Measurements from ENCODE around the gene ZNRD2.
"Not testable (repeated sequence)": the region's sequence is repeated elsewhere in the genome, so short reads cannot be mapped to it uniquely, and the experiment has no call there.

The ZNRD2 gene, protein sequence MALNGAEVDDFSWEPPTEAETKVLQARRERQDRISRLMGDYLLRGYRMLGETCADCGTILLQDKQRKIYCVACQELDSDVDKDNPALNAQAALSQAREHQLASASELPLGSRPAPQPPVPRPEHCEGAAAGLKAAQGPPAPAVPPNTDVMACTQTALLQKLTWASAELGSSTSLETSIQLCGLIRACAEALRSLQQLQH

GRCh38 chr11:65569973-65570918 is at the start of gene ZNRD2:
Gene ZNRD2, plus strand, starts transcription at chr11:65570477. Its CDS starts 15 bp downstream, at chr11:65570492.
- DNase-seq = peak; percentile 99

GRCh38 chr11:65521777-65522521 is 48.3 kb upstream of the ZNRD2 start:
- DNase-seq = not testable (repeated sequence)

GRCh38 chr11:65522718-65523630 is 47.3 kb upstream of the ZNRD2 start:
- not testable (repeated sequence) for DNase-seq

- not testable (repeated sequence) for DNase-seq
Measured at GRCh38 chr11:65523631-65523968, 46.7 kb upstream of the ZNRD2 start.

DNA sequence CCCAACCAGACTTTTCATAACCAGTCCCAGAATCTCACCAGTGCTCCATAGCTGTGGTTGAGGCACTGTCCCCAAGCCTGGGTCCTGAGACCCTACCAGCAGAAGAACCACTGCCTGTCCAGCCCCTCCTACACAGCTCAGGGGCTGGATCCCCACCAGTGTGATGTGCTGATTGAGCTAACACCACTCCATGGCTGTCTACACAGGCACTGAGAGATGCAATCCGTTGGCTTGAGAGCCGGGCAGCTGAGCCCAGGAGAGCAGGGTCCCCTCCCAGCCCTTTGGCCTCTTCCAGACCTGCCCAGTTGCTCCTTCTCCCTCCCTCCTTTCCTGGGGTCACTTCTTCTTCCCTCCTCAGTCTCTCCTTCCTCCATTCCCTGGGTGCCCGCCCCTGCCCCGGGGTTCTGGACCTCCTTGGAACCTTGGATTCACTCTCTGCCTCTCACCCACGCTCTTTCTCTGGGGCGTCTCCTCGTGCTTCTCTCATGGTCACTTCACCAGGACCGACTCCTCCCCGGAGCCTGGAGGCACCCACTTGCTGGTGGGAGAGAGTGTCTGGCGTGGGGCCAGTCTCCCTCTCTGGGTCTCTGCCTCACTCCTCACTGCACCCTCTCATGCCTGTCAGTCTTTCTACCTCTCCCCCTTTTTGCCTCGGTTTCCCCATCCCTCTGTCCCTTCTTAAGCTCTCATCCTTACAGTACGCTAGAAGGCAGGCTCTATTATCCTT is 46.1 kb upstream of the ZNRD2 start:
- DNase-seq = no peak

GRCh38 chr11:65524741-65525545 is 45.3 kb upstream of the ZNRD2 start, which contains the start of gene SCYL1:
Gene SCYL1, plus strand, starts transcription at chr11:65525083. Its CDS starts 71 bp downstream, at chr11:65525154.
- peak; percentile 74 for DNase-seq

- DNase-seq = no peak
Measured at GRCh38 chr11:65525546-65526480, 44.5 kb upstream of the ZNRD2 start.

DNA sequence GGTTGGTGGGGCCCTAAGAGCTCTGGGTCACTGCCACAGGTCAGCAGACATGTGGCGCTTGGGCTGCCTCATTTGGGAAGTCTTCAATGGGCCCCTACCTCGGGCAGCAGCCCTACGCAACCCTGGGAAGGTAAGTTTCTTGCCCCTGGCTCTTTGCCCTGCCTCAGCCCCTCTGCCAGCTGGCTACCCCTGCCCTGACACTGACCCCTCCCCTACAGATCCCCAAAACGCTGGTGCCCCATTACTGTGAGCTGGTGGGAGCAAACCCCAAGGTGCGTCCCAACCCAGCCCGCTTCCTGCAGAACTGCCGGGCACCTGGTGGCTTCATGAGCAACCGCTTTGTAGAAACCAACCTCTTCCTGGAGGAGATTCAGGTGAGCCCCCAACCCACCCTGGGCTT is 43.5 kb upstream of the ZNRD2 start:
- DNase-seq = no peak

DNA sequence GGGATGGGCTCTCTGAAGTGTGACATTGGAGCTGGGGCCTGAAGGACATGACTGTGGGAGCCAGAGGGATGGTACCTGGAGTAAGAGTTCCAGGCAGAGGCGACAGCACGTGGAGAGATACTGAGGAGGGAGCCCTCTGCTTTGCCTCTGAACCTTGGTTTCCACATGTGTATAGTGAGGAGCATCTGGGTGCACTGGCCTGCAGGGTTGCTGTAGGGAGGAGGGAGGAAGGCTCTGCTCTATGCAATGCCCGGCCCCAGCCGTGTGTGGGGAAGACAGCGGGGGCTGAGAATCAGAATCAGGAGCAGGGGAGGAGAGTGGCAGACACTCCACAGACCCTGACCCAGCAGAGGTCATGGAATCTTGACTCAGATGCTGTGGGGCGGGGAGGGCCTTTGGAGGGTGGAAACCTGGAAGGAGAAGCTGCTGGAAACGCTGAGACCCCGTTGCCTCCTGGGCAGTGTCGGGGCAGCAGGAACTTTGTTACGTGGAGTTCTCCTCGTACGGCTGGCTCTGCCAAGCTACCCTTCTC is 41.4 kb upstream of the ZNRD2 start:
- no peak for DNase-seq

GRCh38 chr11:65529475-65530156 is 40.7 kb upstream of the ZNRD2 start:
- DNase-seq = no peak

- no peak for DNase-seq
Measured at GRCh38 chr11:65530157-65530496, 40.1 kb upstream of the ZNRD2 start.

GRCh38 chr11:65532388-65533064 is 37.8 kb upstream of the ZNRD2 start:
- DNase-seq = no peak

DNA sequence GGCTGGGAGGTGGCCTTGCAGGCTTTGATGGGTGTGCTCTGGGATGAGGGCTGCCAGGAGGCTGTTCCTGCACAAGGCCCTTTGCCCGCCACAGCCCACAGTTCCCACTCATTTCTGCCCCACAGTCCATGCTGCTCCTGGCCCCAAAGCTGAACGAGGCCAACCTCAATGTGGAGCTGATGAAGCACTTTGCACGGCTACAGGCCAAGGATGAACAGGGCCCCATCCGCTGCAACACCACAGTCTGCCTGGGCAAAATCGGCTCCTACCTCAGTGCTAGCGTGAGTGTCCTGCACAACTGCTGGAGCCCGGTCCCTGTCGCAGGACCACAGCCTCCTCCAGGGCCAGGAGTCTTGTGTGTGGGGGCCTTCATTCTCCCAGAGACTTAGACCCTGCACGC is 35.2 kb upstream of the ZNRD2 start:
- DNase-seq = no peak

GRCh38 chr11:65536412-65537295 is 33.6 kb upstream of the ZNRD2 start:
- DNase-seq = no peak

DNA sequence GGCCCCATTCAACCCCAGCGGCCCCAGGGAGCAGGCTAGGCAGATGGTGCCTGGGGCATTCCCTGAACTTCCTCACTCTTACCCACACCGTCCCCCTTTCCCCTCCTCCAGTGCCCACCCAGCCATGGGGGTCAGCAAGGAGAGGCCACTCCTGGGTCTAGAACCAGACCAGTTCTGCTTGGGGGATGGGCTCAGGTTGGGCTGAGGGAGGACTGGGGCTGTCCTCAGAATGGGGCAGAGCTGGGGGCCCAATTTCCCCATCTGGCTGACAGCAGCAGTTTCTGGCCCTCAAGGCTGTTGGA is 33.0 kb upstream of the ZNRD2 start:
- DNase-seq = no peak

DNA sequence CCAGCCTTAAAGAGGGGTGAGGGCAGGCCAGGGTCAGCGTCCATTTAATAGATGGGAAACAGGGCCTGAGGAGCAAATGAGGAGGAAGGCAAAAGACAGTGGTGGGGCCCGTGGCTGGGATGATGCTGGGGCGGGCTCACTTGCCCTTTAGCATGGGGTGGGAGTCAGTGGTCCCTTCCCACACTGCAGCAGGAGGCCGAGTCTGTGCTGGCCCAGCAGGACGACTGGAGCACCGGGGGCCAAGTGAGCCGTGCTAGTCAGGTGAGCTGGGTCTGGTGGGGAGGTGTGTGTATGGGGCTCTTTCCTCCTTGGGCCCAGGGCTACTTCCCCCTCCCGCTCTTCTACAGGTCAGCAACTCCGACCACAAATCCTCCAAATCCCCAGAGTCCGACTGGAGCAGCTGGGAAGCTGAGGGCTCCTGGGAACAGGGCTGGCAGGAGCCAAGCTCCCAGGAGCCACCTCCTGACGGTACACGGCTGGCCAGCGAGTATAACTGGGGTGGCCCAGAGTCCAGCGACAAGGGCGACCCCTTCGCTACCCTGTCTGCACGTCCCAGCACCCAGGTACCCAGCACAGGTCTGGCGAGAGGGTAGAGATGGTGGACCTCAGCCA is 32.6 kb upstream of the ZNRD2 start:
- no peak for DNase-seq
